Measurements from ENCODE around the gene SPEG.

DNA sequence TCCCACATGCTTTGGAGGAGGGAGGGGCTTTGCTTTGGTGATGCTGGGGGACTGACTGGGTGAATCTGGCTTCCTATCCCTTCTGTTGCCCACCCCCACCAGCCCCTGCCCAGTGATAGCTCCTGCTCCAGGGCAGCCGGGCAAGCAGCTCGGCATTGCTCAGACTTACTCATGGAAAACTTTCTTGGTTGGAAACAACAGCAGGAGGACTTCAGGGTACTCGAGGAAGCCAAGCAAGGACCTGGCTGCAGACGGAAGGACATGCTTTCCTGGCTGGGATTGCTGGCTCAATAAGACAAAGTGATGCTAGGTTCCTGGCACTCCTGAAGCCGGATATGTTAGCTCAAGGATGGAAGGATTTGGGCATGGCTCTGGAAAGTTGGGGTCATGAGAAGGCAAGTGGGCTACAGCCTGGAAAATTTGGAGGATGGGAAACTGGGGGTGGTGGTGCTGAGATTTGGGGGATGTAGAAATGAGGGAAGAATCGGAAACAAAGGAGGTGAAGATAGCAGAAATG lies 3.1 kb downstream of the SPEG start:
- TF ChIP-seq, protein P1, sequence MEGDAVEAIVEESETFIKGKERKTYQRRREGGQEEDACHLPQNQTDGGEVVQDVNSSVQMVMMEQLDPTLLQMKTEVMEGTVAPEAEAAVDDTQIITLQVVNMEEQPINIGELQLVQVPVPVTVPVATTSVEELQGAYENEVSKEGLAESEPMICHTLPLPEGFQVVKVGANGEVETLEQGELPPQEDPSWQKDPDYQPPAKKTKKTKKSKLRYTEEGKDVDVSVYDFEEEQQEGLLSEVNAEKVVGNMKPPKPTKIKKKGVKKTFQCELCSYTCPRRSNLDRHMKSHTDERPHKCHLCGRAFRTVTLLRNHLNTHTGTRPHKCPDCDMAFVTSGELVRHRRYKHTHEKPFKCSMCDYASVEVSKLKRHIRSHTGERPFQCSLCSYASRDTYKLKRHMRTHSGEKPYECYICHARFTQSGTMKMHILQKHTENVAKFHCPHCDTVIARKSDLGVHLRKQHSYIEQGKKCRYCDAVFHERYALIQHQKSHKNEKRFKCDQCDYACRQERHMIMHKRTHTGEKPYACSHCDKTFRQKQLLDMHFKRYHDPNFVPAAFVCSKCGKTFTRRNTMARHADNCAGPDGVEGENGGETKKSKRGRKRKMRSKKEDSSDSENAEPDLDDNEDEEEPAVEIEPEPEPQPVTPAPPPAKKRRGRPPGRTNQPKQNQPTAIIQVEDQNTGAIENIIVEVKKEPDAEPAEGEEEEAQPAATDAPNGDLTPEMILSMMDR (IDR thresholded peaks at IDR 0.05; ENCODE audit: low read depth, low read length): no peak
- no peak for TF ChIP-seq EZH2phosphoT487 (IDR thresholded peaks at IDR 0.05; ENCODE audit: low read depth)

Data from OCI-LY3 (cell line).